A549 (cell line): ENCODE data around the gene MAP2K7. TPM values are rescaled to one million over a fixed set of nuclear protein-coding genes. Genes with fewer than 3 reads are reported as not detected.
"Not testable (repeated sequence)": the region's sequence is repeated elsewhere in the genome, so short reads cannot be mapped to it uniquely, and the experiment has no call there.

Experiments
- ATAC-seq, 2 experiments: fragments of 200-7000 bp in 1 of 2; fragments of >200 bp in 1 of 2; cut with Nextera tagmentation in 1 of 2; cut with Tn5 transposase in 1 of 2; 3 replicates each; pipeline versions ENCODE4 v1.8.0 to v1.9.1; 2018 to 2020; ENCODE audit warnings: mild to moderate bottlenecking in 1 of 2, moderate library complexity in 1 of 2
- CTCF ChIA-PET: fragments of 300-600 bp; sonication (Branson Sonifier 250); formaldehyde crosslinking; extraction: SDS; loops from one replicate; lab custom pipeline; 2021; ENCODE audit warnings: antibody characterized with exemption, inconsistent platforms; lab: Yijun Ruan, JAX
- POLR2A ChIA-PET: fragments of 350-600 bp; formaldehyde crosslinking; extraction: SDS; loops from one replicate; lab custom pipeline; 2021; ENCODE audit warnings: antibody characterized with exemption, inconsistent platforms; lab: Yijun Ruan, JAX
- DNase-seq, 2 experiments: peaks; one replicate each; pipeline versions ENCODE4 v3.0.0 to v3.0.0-alpha.2; 2011 to 2016; ENCODE audit warnings: low read depth in 1 of 2, low spot score in 1 of 2
- FAIRE-seq: peaks from 2 replicates; lab custom pipeline; 2011; peaks lifted over from hg19 to GRCh38; lab: Jason Lieb, UNC
- H3K27ac ChIP-seq, 2 experiments: fragments of >200 bp; sonication (Bioruptor Twin); formaldehyde crosslinking; 3 replicates each; pipeline ENCODE4 v1.5.1; 2016 to 2017
- H3K4me1 ChIP-seq: fragments of >200 bp; sonication (Bioruptor Twin); formaldehyde crosslinking; 3 replicates; pipeline ENCODE4 v1.6.1; 2016
- H3K4me2 ChIP-seq: fragments of >200 bp; sonication (Bioruptor Twin); formaldehyde crosslinking; 3 replicates; pipeline ENCODE4 v1.6.1; 2016
- H3K4me3 ChIP-seq: fragments of >200 bp; sonication (Bioruptor Twin); formaldehyde crosslinking; 3 replicates; pipeline ENCODE4 v1.5.1; 2016
- H3K9me3 ChIP-seq: fragments of >200 bp; sonication (Bioruptor Twin); formaldehyde crosslinking; 3 replicates; pipeline ENCODE4 v1.6.1; 2016
- ATOH8 ChIP-seq: fragments of 250-450 bp; sonication (Bioruptor Pico); IDR thresholded peaks from 2 replicates; pipeline ENCODE4 v1.5.0; 2020; ENCODE audit warnings: low read depth, mild to moderate bottlenecking, moderate library complexity
- BCL3 ChIP-seq: fragments of >200 bp; sonication (Bioruptor Twin); formaldehyde crosslinking; IDR thresholded peaks from 3 replicates; pipeline ENCODE4 v1.6.1; 2016
- BHLHE40 ChIP-seq: IDR thresholded peaks from 2 replicates; pipeline ENCODE4 v1.6.1; 2012; ENCODE audit warnings: low read depth, low read length, inconsistent platforms
- CBX2 ChIP-seq: fragments of 200-600 bp; sonication (generic); IDR thresholded peaks from 2 replicates; pipeline ENCODE4 v1.6.1; 2016; ENCODE audit warnings: low read depth, mild to moderate bottlenecking, borderline replicate concordance
- CEBPB ChIP-seq, 2 experiments: fragments of >200 bp in 1 of 2; sonication (Bioruptor Twin) in 1 of 2; formaldehyde crosslinking in 1 of 2; IDR thresholded peaks; 2 replicates each; pipeline ENCODE4 v1.6.1; 2012 to 2016
- EHF ChIP-seq: fragments of 250-450 bp; sonication (Bioruptor Pico); IDR thresholded peaks from 2 replicates; pipeline ENCODE4 v1.5.0; 2020; ENCODE audit warnings: mild to moderate bottlenecking
- EHMT2 ChIP-seq: fragments of 200-600 bp; sonication (generic); IDR thresholded peaks from 2 replicates; pipeline ENCODE4 v1.6.1; 2016; ENCODE audit warnings: antibody characterized with exemption, low read depth, mild to moderate bottlenecking, moderate library complexity
- ELK1 ChIP-seq: fragments of 150-350 bp; IDR thresholded peaks from 2 replicates; pipeline ENCODE4 v1.6.1; 2014; ENCODE audit warnings: low read depth, mild to moderate bottlenecking, low read length
- FOSL2 ChIP-seq, 2 experiments: fragments of 450-650 bp in 1 of 2; fragments of >200 bp in 1 of 2; sonication (Bioruptor Twin) in 1 of 2; formaldehyde crosslinking; IDR thresholded peaks; 2 replicates each; pipeline versions ENCODE4 v1.5.0 to v1.6.1; 2016 to 2020; ENCODE audit warnings: mild to moderate bottlenecking in 1 of 2, moderate library complexity in 1 of 2
- FOXS1 ChIP-seq: fragments of 250-450 bp; sonication (Bioruptor Pico); IDR thresholded peaks from 2 replicates; pipeline ENCODE4 v1.5.0; 2020; ENCODE audit warnings: mild to moderate bottlenecking, moderate library complexity
- JUN ChIP-seq, 2 experiments: fragments of >200 bp; sonication (Bioruptor Twin); formaldehyde crosslinking; IDR thresholded peaks; 2 replicates in 1 of 2; 3 replicates in 1 of 2; pipeline ENCODE4 v1.6.1; 2016 to 2017
- PBX3 ChIP-seq: IDR thresholded peaks from 2 replicates; pipeline ENCODE4 v1.6.1; 2012
- PHF8 ChIP-seq: fragments of 200-600 bp; sonication (generic); IDR thresholded peaks from 2 replicates; pipeline ENCODE4 v1.6.1; 2016; ENCODE audit warnings: low read depth, mild to moderate bottlenecking, antibody characterized with exemption, moderate library complexity, borderline replicate concordance
- POLR2A ChIP-seq: IDR thresholded peaks from 2 replicates; pipeline ENCODE4 v1.6.1; 2012; ENCODE audit warnings: mild to moderate bottlenecking, low read length
- POLR2AphosphoS2 ChIP-seq: conservative IDR thresholded peaks from 2 replicates; pipeline ENCODE4 v1.6.1; 2012; ENCODE audit warnings: low read length, improper control_type of control experiment, inconsistent platforms
- RARB ChIP-seq: fragments of 250-450 bp; sonication (Bioruptor Pico); IDR thresholded peaks from 2 replicates; pipeline ENCODE4 v1.8.0; 2021; ENCODE audit warnings: mild to moderate bottlenecking, moderate library complexity
- RNF2 ChIP-seq: fragments of 200-600 bp; sonication (generic); IDR thresholded peaks from 2 replicates; pipeline ENCODE4 v1.6.1; 2016; ENCODE audit warnings: low read depth, mild to moderate bottlenecking, antibody characterized with exemption, moderate library complexity, borderline replicate concordance
- ZC3H11A ChIP-seq: fragments of 450-650 bp; IDR thresholded peaks from 2 replicates; pipeline ENCODE4 v1.6.1; 2014; ENCODE audit warnings: antibody characterized with exemption, mild to moderate bottlenecking
- ZNF302 ChIP-seq: fragments of 250-450 bp; sonication (Bioruptor Pico); IDR thresholded peaks from 2 replicates; pipeline ENCODE4 v1.9.0; 2021; ENCODE audit warnings: inconsistent platforms, mild to moderate bottlenecking, moderate library complexity
- WGBS: methylation state at CpG from one replicate; pipeline ENCODE4 v1.1.6; 2017; ENCODE audit errors: missing lambda C conversion rate; 5-methylcytosine and 5-hydroxymethylcytosine counted together
- polyA plus RNA-seq, 4 experiments: library from polyadenylated mRNA; depleted of rRNA in 3 of 4; stranded (reverse); fragments of >200 nt; fragmentation: RNase III in 1 of 4; extraction: RNeasy Plus Mini Kit Qiagen cat#74134 plus additional on column Dnase treatment in 1 of 4; gene quantifications; 2 replicates in 3 of 4; 3 replicates in 1 of 4; pipeline ENCODE4 v1.2.3, GENCODE V29; 2011 to 2017
- TF ChIP-seq, protein P1 (sequence below): fragments of >200 bp; sonication (Bioruptor Twin); formaldehyde crosslinking; IDR thresholded peaks from 3 replicates; pipeline ENCODE4 v1.5.1; 2016
- TF ChIP-seq, protein P2 (sequence below): fragments of 250-450 bp; sonication (Bioruptor Pico); IDR thresholded peaks from 2 replicates; pipeline ENCODE4 v1.5.0; 2021; ENCODE audit warnings: mild to moderate bottlenecking, moderate library complexity, borderline replicate concordance

The MAP2K7 gene
- polyA plus RNA-seq, 2 of the 4 experiments (the other 2 are of a cell fraction), result 5.5 to 19.4 TPM

DNA sequence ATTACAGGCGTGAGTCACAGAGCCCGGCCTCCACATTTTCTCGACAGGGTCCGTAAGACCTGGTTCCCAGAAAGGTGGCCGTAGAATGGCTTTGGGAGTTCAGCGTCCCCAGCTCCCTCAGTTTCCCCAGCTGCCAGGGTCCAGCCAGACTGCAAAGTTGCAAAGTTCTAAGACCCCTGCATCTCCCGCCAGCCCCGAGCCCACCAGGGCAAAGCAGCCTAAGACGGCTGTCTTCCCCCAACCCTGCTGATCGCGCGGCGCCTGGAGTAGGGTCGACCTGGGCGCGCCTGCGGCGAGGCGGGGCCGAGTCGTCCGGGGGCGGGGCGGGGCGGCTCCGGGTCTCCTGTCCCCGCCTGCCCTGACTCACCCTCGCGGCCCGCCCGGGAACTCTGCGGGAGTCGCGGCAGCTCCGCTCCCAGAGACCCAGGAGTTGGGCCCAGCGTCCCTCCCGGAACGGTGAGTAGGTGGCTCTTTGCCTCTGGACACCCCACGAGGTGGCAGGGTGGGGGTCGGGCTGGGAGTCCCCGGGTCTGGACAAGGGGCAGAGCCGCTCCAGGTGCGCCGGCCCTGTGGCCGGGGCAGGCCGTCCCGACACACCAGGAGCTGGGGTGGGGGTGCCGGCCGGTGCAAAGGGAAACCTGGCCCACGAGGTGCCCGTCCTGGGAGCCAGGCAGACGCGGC lies 15.4 kb upstream of the MAP2K7 start, which contains the start of gene LRRC8E:
TSS of gene LRRC8E (plus strand) at position 366 of the 681 bp plus-strand sequence. CDS start 7,094 bp downstream, outside the sequence.
- FAIRE-seq, result no peak
- Histone ChIP-seq H3K4me3 (peak within 1 kb of the TSS; percentile 71), H3K4me2 (peak within 1 kb of the TSS; percentile 94), H3K4me1 (no peaks in the 10 kb centered on the region), H3K9me3 (no peaks in the 10 kb centered on the region), H3K27ac (peak within 1 kb of the TSS; percentile 83 to 93)
- DNase-seq, result peak; percentile 50 to 62
- peak; percentile 96 to 98 for ATAC-seq
- WGBS, result 16% methylated on average over 10 of the region's 53 CpGs
- ChIA-PET CTCF (interaction anchor here (1.4 to 2.3 kb wide), 4 partner anchors 13 to 36 kb away, joined by 3 to 9 read pairs (median 4); partner anchors contain the start of gene MAP2K7), POLR2A (interaction anchor here (0.9 to 1.9 kb wide), 3 partner anchors 13 to 19 kb away, joined by 3 to 9 read pairs (median 7); partner anchors contain the start of gene MAP2K7)
- no peak for TF ChIP-seq FOSL2 (IDR thresholded peaks at IDR 0.05)
- TF ChIP-seq FOSL2 (CRISPR knock-in tag; IDR thresholded peaks at IDR 0.05), result peak; percentile 43; the same call in 1 of the 2 replicates
- TF ChIP-seq POLR2A, result peak; percentile 67
- peak in 1 of 2 experiments; percentile 48; a peak in 1 of 5 replicates for TF ChIP-seq JUN (IDR thresholded peaks at IDR 0.05)
- TF ChIP-seq CBX2, result no peak
- peak; percentile 83 for TF ChIP-seq PHF8
- TF ChIP-seq RARB (CRISPR knock-in tag), result no peak

GRCh38 chr19:7888826-7889217 lies 14.9 kb upstream of the MAP2K7 start:
- DNase-seq (no peak), ATAC-seq (peak in 1 of 2 experiments; percentile 31; a peak in 1 of 6 replicates), FAIRE-seq (no peak)
- 74% methylated on average over 5 of the region's 8 CpGs for WGBS
- Histone ChIP-seq H3K4me3 (peak overlapping the region; percentile 71), H3K9me3 (no peaks in the 10 kb centered on the region), H3K4me2 (peak overlapping the region; percentile 94), H3K27ac (peak overlapping the region; percentile 83 to 93), H3K4me1 (no peaks in the 10 kb centered on the region)
- ChIA-PET CTCF (interaction anchor here (1.4 to 2.3 kb wide), 2 partner anchors 12 to 36 kb away, joined by 4 to 9 read pairs; no protein-coding TSS in a partner anchor), POLR2A (interaction anchor here (1.4 to 1.9 kb wide), 2 partner anchors 15 to 20 kb away, joined by 7 to 9 read pairs; partner anchors contain the start of gene MAP2K7)
- no peak for TF ChIP-seq CEBPB (IDR thresholded peaks at IDR 0.05)
- TF ChIP-seq ZNF302, result no peak
- no peak for TF ChIP-seq BCL3
- TF ChIP-seq PBX3, result no peak
- no peak for TF ChIP-seq EHMT2
- no peak for TF ChIP-seq POLR2A
- TF ChIP-seq, protein P1, sequence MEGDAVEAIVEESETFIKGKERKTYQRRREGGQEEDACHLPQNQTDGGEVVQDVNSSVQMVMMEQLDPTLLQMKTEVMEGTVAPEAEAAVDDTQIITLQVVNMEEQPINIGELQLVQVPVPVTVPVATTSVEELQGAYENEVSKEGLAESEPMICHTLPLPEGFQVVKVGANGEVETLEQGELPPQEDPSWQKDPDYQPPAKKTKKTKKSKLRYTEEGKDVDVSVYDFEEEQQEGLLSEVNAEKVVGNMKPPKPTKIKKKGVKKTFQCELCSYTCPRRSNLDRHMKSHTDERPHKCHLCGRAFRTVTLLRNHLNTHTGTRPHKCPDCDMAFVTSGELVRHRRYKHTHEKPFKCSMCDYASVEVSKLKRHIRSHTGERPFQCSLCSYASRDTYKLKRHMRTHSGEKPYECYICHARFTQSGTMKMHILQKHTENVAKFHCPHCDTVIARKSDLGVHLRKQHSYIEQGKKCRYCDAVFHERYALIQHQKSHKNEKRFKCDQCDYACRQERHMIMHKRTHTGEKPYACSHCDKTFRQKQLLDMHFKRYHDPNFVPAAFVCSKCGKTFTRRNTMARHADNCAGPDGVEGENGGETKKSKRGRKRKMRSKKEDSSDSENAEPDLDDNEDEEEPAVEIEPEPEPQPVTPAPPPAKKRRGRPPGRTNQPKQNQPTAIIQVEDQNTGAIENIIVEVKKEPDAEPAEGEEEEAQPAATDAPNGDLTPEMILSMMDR, result no peak
- TF ChIP-seq EHF (CRISPR knock-in tag), result no peak
- no peak for TF ChIP-seq ELK1
- TF ChIP-seq ATOH8 (CRISPR knock-in tag), result no peak
- TF ChIP-seq, protein P2, sequence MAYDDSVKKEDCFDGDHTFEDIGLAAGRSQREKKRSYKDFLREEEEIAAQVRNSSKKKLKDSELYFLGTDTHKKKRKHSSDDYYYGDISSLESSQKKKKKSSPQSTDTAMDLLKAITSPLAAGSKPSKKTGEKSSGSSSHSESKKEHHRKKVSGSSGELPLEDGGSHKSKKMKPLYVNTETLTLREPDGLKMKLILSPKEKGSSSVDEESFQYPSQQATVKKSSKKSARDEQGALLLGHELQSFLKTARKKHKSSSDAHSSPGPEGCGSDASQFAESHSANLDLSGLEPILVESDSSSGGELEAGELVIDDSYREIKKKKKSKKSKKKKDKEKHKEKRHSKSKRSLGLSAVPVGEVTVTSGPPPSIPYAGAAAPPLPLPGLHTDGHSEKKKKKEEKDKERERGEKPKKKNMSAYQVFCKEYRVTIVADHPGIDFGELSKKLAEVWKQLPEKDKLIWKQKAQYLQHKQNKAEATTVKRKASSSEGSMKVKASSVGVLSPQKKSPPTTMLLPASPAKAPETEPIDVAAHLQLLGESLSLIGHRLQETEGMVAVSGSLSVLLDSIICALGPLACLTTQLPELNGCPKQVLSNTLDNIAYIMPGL (CRISPR knock-in tag), result no peak
- no peak for TF ChIP-seq ZC3H11A
- TF ChIP-seq RNF2, result no peak
- TF ChIP-seq BHLHE40, result no peak
- TF ChIP-seq POLR2AphosphoS2, result no peak
- TF ChIP-seq FOXS1 (CRISPR knock-in tag), result no peak

DNA sequence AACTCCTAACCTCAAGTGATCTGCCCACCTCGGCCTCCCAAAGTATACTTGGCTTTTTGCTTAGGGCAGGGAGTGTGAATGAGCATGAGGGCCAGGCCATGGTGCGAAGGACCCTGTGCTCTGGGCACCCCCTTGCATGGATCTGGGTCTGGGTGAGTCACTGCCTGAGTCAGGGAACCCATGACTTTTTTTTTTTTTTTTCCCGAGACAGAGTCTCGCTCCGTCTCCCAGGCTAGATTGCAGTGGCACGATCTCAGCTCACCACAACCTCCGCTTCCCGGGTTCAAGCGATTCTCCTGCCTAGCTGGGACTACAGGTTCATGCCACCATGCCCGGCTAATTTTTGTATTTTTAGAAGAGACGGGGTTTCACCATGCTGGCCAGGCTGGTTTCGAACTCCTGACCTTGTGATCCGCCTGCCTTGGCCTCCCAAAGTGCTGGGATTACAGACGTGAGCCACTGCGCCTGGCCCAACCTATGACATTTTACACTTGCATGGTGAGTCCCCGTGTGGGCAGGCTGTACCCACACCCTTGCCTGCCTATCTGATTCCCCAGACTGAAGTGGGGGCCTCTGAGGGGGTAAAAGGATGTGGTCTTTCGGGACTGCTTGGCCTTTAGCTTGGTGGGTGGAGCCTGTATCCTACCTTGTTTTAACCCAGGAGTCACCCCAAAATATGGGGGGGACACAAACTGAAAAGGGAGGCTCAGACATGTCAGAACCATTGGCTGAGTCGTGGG lies 10.1 kb upstream of the MAP2K7 start:
- H3K4me1 ChIP-seq, FAIRE-seq, H3K4me3 ChIP-seq, H3K9me3 ChIP-seq, DNase-seq, ATAC-seq, H3K4me2 ChIP-seq, H3K27ac ChIP-seq: not testable (repeated sequence)
- ChIA-PET CTCF (interaction anchor here (1.3 kb wide), 1 partner anchor 9 kb away, joined by 4 read pairs; no protein-coding TSS in a partner anchor), POLR2A (interaction anchor here (0.7 to 1.4 kb wide), 2 partner anchors 8 to 10 kb away, joined by 4 read pairs; partner anchors contain the start of gene MAP2K7)
- 88% methylated on average over 16 of the region's 18 CpGs for WGBS
